BLaER1 (cell line): ENCODE measurements around the gene RAB21.
A peak's percentile ranks its signal among the peaks of the same experiment; 100 is the strongest.

Experiments used
- H3K27ac ChIP-seq: shearing (Covaris generic); formaldehyde crosslinking; 2 replicates; pipeline ENCODE4 v1.8.1; 2022
- H3K27me3 ChIP-seq: shearing (Covaris generic); formaldehyde crosslinking; 2 replicates; pipeline ENCODE4 v1.8.1; 2022
- H3K36me3 ChIP-seq: shearing (Covaris generic); formaldehyde crosslinking; 2 replicates; pipeline ENCODE4 v1.8.1; 2022
- H3K4me1 ChIP-seq: shearing (Covaris generic); formaldehyde crosslinking; 2 replicates; pipeline ENCODE4 v1.8.1; 2022
- H3K4me2 ChIP-seq: shearing (Covaris generic); formaldehyde crosslinking; 2 replicates; pipeline ENCODE4 v1.8.1; 2022
- H3K4me3 ChIP-seq: shearing (Covaris generic); formaldehyde crosslinking; 2 replicates; pipeline ENCODE4 v1.8.1; 2022
- H3K9ac ChIP-seq: shearing (Covaris generic); formaldehyde crosslinking; 2 replicates; pipeline ENCODE4 v1.8.1; 2022
- H3K9me3 ChIP-seq: shearing (Covaris generic); formaldehyde crosslinking; 2 replicates; pipeline ENCODE4 v1.8.1; 2022
- H4K20me1 ChIP-seq: shearing (Covaris generic); formaldehyde crosslinking; 2 replicates; pipeline ENCODE4 v1.8.1; 2022
- Cebpa-rat ChIP-seq: shearing (Covaris generic); IDR thresholded peaks from 2 replicates; pipeline ENCODE4 v1.8.1; 2022

The RAB21 gene

GRCh38 chr12:71767183-71767582 lies 12.5 kb downstream of the RAB21 start:
- H3K27ac ChIP-seq: no peak overlapping the region
- peaks cover 46% of the 10 kb centered on the region for H3K9me3 ChIP-seq
- no peaks in the 10 kb centered on the region for H3K27me3 ChIP-seq
- H3K4me3 ChIP-seq: no peak overlapping the region
- H3K4me2 ChIP-seq: no peak overlapping the region
- H4K20me1 ChIP-seq: peaks cover 73% of the 10 kb centered on the region
- no peak for TF ChIP-seq Cebpa-rat
- H3K9ac ChIP-seq: no peak overlapping the region
- no peaks in the 10 kb centered on the region for H3K4me1 ChIP-seq
- peaks cover 54% of the 10 kb centered on the region for H3K36me3 ChIP-seq

GRCh38 chr12:71768900-71769299 lies 14.2 kb downstream of the RAB21 start:
- Histone ChIP-seq H3K27ac (no peak overlapping the region), H3K9me3 (peaks cover 29% of the 10 kb centered on the region), H3K9ac (no peak overlapping the region), H3K27me3 (no peaks in the 10 kb centered on the region), H3K4me3 (no peak overlapping the region), H3K36me3 (peaks cover 56% of the 10 kb centered on the region), H4K20me1 (peaks cover 80% of the 10 kb centered on the region), H3K4me1 (no peaks in the 10 kb centered on the region), H3K4me2 (no peak overlapping the region)
- TF ChIP-seq Cebpa-rat: no peak

GRCh38 chr12:71771069-71771468 lies 16.4 kb downstream of the RAB21 start:
- H4K20me1 ChIP-seq: peaks cover 60% of the 10 kb centered on the region
- TF ChIP-seq Cebpa-rat: no peak
- H3K4me1 ChIP-seq: no peaks in the 10 kb centered on the region
- H3K4me3 ChIP-seq: no peak overlapping the region
- H3K4me2 ChIP-seq: no peak overlapping the region
- H3K9me3 ChIP-seq: peaks cover 10% of the 10 kb centered on the region; the same call in 1 of the 2 replicates
- no peak overlapping the region for H3K27ac ChIP-seq
- H3K27me3 ChIP-seq: no peaks in the 10 kb centered on the region
- H3K9ac ChIP-seq: no peak overlapping the region
- peaks cover 67% of the 10 kb centered on the region for H3K36me3 ChIP-seq

- H4K20me1 ChIP-seq: peaks cover 44% of the 10 kb centered on the region
- H3K27ac ChIP-seq: no peak overlapping the region
- no peak for TF ChIP-seq Cebpa-rat
- no peaks in the 10 kb centered on the region for H3K4me1 ChIP-seq
- no peaks in the 10 kb centered on the region for H3K9me3 ChIP-seq
- no peak overlapping the region for H3K4me3 ChIP-seq
- no peaks in the 10 kb centered on the region for H3K27me3 ChIP-seq
- no peak overlapping the region for H3K9ac ChIP-seq
- H3K36me3 ChIP-seq: peaks cover 67% of the 10 kb centered on the region
- H3K4me2 ChIP-seq: no peak overlapping the region
These were observed 18.1 kb downstream of the RAB21 start for GRCh38 chr12:71772735-71773134.

GRCh38 chr12:71780237-71780822 lies 25.7 kb downstream of the RAB21 start:
- Histone ChIP-seq H3K27ac (no peak overlapping the region), H3K4me2 (no peak overlapping the region)

GRCh38 chr12:71782017-71782416 lies 27.4 kb downstream of the RAB21 start:
- H3K4me3 ChIP-seq: no peak overlapping the region
- no peak overlapping the region for H3K27ac ChIP-seq
- H3K27me3 ChIP-seq: no peaks in the 10 kb centered on the region
- H3K36me3 ChIP-seq: peaks cover 45% of the 10 kb centered on the region
- H3K9me3 ChIP-seq: no peaks in the 10 kb centered on the region
- no peak for TF ChIP-seq Cebpa-rat
- H3K4me1 ChIP-seq: 0 out of 2 replicates have a peak, but pooled peaks cover 5% of the 10 kb centered on the region
- no peak overlapping the region for H3K4me2 ChIP-seq
- H3K9ac ChIP-seq: no peak overlapping the region
- H4K20me1 ChIP-seq: peaks cover 21% of the 10 kb centered on the region

More at GRCh38 chr12:71780237-71780822, 25.7 kb downstream of the RAB21 start:
- H3K27me3 ChIP-seq: no peaks in the 10 kb centered on the region
- H3K36me3 ChIP-seq: peaks cover 37% of the 10 kb centered on the region
- H3K9ac ChIP-seq: no peak overlapping the region
- no peaks in the 10 kb centered on the region for H3K9me3 ChIP-seq
- no peaks in the 10 kb centered on the region for H3K4me1 ChIP-seq
- TF ChIP-seq Cebpa-rat: no peak
- H3K4me3 ChIP-seq: no peak overlapping the region
- H4K20me1 ChIP-seq: peaks cover 21% of the 10 kb centered on the region

- Histone ChIP-seq H3K27me3 (no peaks in the 10 kb centered on the region), H3K4me2 (no peak overlapping the region), H4K20me1 (0 out of 2 replicates have a peak, but pooled peaks cover 5% of the 10 kb centered on the region), H3K36me3 (peaks cover 46% of the 10 kb centered on the region), H3K4me1 (peaks cover 14% of the 10 kb centered on the region), H3K4me3 (no peak overlapping the region), H3K9me3 (no peaks in the 10 kb centered on the region), H3K27ac (no peak overlapping the region), H3K9ac (no peak overlapping the region)
- TF ChIP-seq Cebpa-rat: no peak
These were observed 32.2 kb downstream of the RAB21 start for GRCh38 chr12:71786829-71787228.

- Histone ChIP-seq H3K4me3 (no peak overlapping the region), H3K4me2 (peak overlapping the region; percentile 27; the same call in 1 of the 2 replicates), H3K9me3 (no peaks in the 10 kb centered on the region), H3K27ac (no peak overlapping the region), H3K4me1 (peaks cover 14% of the 10 kb centered on the region), H3K27me3 (no peaks in the 10 kb centered on the region), H4K20me1 (0 out of 2 replicates have a peak, but pooled peaks cover 5% of the 10 kb centered on the region), H3K9ac (no peak overlapping the region), H3K36me3 (peaks cover 42% of the 10 kb centered on the region)
- TF ChIP-seq Cebpa-rat: no peak
These were observed 32.9 kb downstream of the RAB21 start for GRCh38 chr12:71787580-71787979.

- no peak overlapping the region for H3K4me3 ChIP-seq
- no peak overlapping the region for H3K9ac ChIP-seq
- peaks cover 33% of the 10 kb centered on the region for H3K36me3 ChIP-seq
- no peak for TF ChIP-seq Cebpa-rat
- no peak overlapping the region for H3K4me2 ChIP-seq
- H3K9me3 ChIP-seq: no peaks in the 10 kb centered on the region
- no peaks in the 10 kb centered on the region for H3K27me3 ChIP-seq
- H3K27ac ChIP-seq: no peak overlapping the region
- H4K20me1 ChIP-seq: no peaks in the 10 kb centered on the region
- H3K4me1 ChIP-seq: peaks cover 14% of the 10 kb centered on the region
These were observed 35.7 kb downstream of the RAB21 start for GRCh38 chr12:71790331-71790730.

GRCh38 chr12:71791473-71792150 lies 36.9 kb downstream of the RAB21 start:
- Histone ChIP-seq H3K27me3 (no peaks in the 10 kb centered on the region), H3K4me1 (peaks cover 13% of the 10 kb centered on the region), H3K4me3 (no peak overlapping the region), H3K9ac (no peak overlapping the region), H3K4me2 (no peak overlapping the region), H3K9me3 (no peaks in the 10 kb centered on the region), H4K20me1 (no peaks in the 10 kb centered on the region), H3K36me3 (peaks cover 20% of the 10 kb centered on the region), H3K27ac (no peak overlapping the region)
- TF ChIP-seq Cebpa-rat: no peak
